Activated T-helper 1 cell treated with anti-CD3 and anti-CD28 coated beads, Interleukin-12 subunit alpha, Interleukin-12 subunit beta, Interleukin-2, Interleukin-4 antibody, amounts not matched to agents 30 ng/mL and 10 ng/mL and 1 ng/mL, durations not matched to agents 14 hours and 24 hours and 36 hours (primary cell): Measurements from ENCODE around the gene EPS8L3. TPM values are rescaled to one million over a fixed set of nuclear protein-coding genes. Genes with fewer than 3 reads are reported as not detected.

Source experiments
- DNase-seq: peaks from one replicate; pipeline ENCODE4 v3.0.0; 2021; ENCODE audit warnings: low spot score
- H3K27ac Mint-ChIP-seq: one replicate; pipeline ENCODE4 v1.8.0; 2021; ENCODE audit warnings: mild to moderate bottlenecking, mixed read lengths
- H3K27me3 Mint-ChIP-seq: one replicate; pipeline ENCODE4 v1.8.0; 2022; ENCODE audit warnings: mild to moderate bottlenecking, moderate library complexity, mixed read lengths; ENCODE audit not compliant: insufficient read depth
- H3K36me3 Mint-ChIP-seq: one replicate; pipeline ENCODE4 v1.8.0; 2021; ENCODE audit warnings: low read depth, mixed read lengths
- H3K4me1 Mint-ChIP-seq: one replicate; pipeline ENCODE4 v1.8.0; 2021; ENCODE audit warnings: low read depth, mixed read lengths
- H3K4me3 Mint-ChIP-seq: one replicate; pipeline ENCODE4 v1.8.0; 2021; ENCODE audit warnings: mild to moderate bottlenecking, moderate library complexity, mixed read lengths
- H3K9me3 Mint-ChIP-seq: one replicate; pipeline ENCODE4 v1.8.0; 2021; ENCODE audit warnings: mixed read lengths
- intact Hi-C: fragments of 100-400 bp; cut with micrococcal nuclease; formaldehyde crosslinking; loops from one replicate; pipeline ENCODE4 v1.15.1; 2024
- total RNA-seq: library from RNA; stranded (reverse); gene quantifications from 2 replicates; pipeline ENCODE4 v1.2.3, GENCODE V29; 2022

Gene EPS8L3
- total RNA-seq, 1 donor from 2014 or later, result not detected

- no peaks in the 10 kb centered on the region for H3K36me3 Mint-ChIP-seq
- DNase-seq, result no peak
- H3K27ac Mint-ChIP-seq, result no peak overlapping the region
- H3K27me3 Mint-ChIP-seq, result peaks cover 5% of the 10 kb centered on the region
- intact Hi-C loops, result no loop called here
- H3K4me1 Mint-ChIP-seq, result no peaks in the 10 kb centered on the region
- H3K4me3 Mint-ChIP-seq, result no peak overlapping the region
- no peaks in the 10 kb centered on the region for H3K9me3 Mint-ChIP-seq
These were observed 38.8 kb downstream of the EPS8L3 start for GRCh38 chr1:109724933-109725332.

GRCh38 chr1:109722908-109723691 is 40.6 kb downstream of the EPS8L3 start:
- H3K9me3 Mint-ChIP-seq, result no peaks in the 10 kb centered on the region

GRCh38 chr1:109721971-109722370 is 41.8 kb downstream of the EPS8L3 start:
- no peaks in the 10 kb centered on the region for H3K36me3 Mint-ChIP-seq
- H3K9me3 Mint-ChIP-seq, result no peaks in the 10 kb centered on the region
- intact Hi-C loops, result no loop called here

More at GRCh38 chr1:109722908-109723691, 40.6 kb downstream of the EPS8L3 start:
- no peak for DNase-seq
- Mint-ChIP-seq H3K36me3 (no peaks in the 10 kb centered on the region), H3K4me3 (no peak overlapping the region), H3K4me1 (no peaks in the 10 kb centered on the region), H3K27me3 (peaks cover 2% of the 10 kb centered on the region), H3K27ac (no peak overlapping the region)
- intact Hi-C loops, result no loop called here

GRCh38 chr1:109721042-109721441 is 42.7 kb downstream of the EPS8L3 start:
- no peaks in the 10 kb centered on the region for H3K36me3 Mint-ChIP-seq
- peaks cover 2% of the 10 kb centered on the region for H3K27me3 Mint-ChIP-seq
- no peak overlapping the region for H3K27ac Mint-ChIP-seq
- no peak for DNase-seq
- H3K9me3 Mint-ChIP-seq, result no peaks in the 10 kb centered on the region
- H3K4me3 Mint-ChIP-seq, result no peak overlapping the region
- H3K4me1 Mint-ChIP-seq, result no peaks in the 10 kb centered on the region
- intact Hi-C loops, result no loop called here

More at GRCh38 chr1:109721971-109722370, 41.8 kb downstream of the EPS8L3 start:
- Mint-ChIP-seq H3K27me3 (peaks cover 2% of the 10 kb centered on the region), H3K27ac (no peak overlapping the region), H3K4me1 (no peaks in the 10 kb centered on the region), H3K4me3 (no peak overlapping the region)
- DNase-seq, result no peak

- no peaks in the 10 kb centered on the region for H3K4me1 Mint-ChIP-seq
- intact Hi-C loops, result no loop called here
- no peak overlapping the region for H3K4me3 Mint-ChIP-seq
These were observed 44.3 kb downstream of the EPS8L3 start for GRCh38 chr1:109719337-109719837.

GRCh38 chr1:109718495-109718894 is 45.2 kb downstream of the EPS8L3 start:
- H3K27ac Mint-ChIP-seq, result no peak overlapping the region
- DNase-seq, result no peak
- no peaks in the 10 kb centered on the region for H3K36me3 Mint-ChIP-seq
- H3K4me1 Mint-ChIP-seq, result no peaks in the 10 kb centered on the region
- intact Hi-C loops, result no loop called here
- H3K9me3 Mint-ChIP-seq, result no peaks in the 10 kb centered on the region
- H3K4me3 Mint-ChIP-seq, result no peak overlapping the region
- no peaks in the 10 kb centered on the region for H3K27me3 Mint-ChIP-seq

More at GRCh38 chr1:109719337-109719837, 44.3 kb downstream of the EPS8L3 start:
- no peaks in the 10 kb centered on the region for H3K36me3 Mint-ChIP-seq
- no peak for DNase-seq
- H3K9me3 Mint-ChIP-seq, result no peaks in the 10 kb centered on the region
- no peak overlapping the region for H3K27ac Mint-ChIP-seq
- H3K27me3 Mint-ChIP-seq, result no peaks in the 10 kb centered on the region

GRCh38 chr1:109717729-109718128 is 46.0 kb downstream of the EPS8L3 start:
- intact Hi-C loops, result no loop called here
- Mint-ChIP-seq H3K9me3 (no peaks in the 10 kb centered on the region), H3K4me3 (no peak overlapping the region), H3K27me3 (no peaks in the 10 kb centered on the region), H3K4me1 (no peaks in the 10 kb centered on the region), H3K27ac (no peak overlapping the region), H3K36me3 (no peaks in the 10 kb centered on the region)
- no peak for DNase-seq

GRCh38 chr1:109716570-109717090 is 47.1 kb downstream of the EPS8L3 start:
- no peak for DNase-seq
- no peaks in the 10 kb centered on the region for H3K36me3 Mint-ChIP-seq
- no peak overlapping the region for H3K4me3 Mint-ChIP-seq
- H3K4me1 Mint-ChIP-seq, result no peaks in the 10 kb centered on the region
- no peaks in the 10 kb centered on the region for H3K27me3 Mint-ChIP-seq
- H3K9me3 Mint-ChIP-seq, result no peaks in the 10 kb centered on the region
- intact Hi-C loops, result no loop called here
- H3K27ac Mint-ChIP-seq, result no peak overlapping the region

GRCh38 chr1:109716121-109716520 is 47.6 kb downstream of the EPS8L3 start:
- Mint-ChIP-seq H3K36me3 (no peaks in the 10 kb centered on the region), H3K4me1 (no peaks in the 10 kb centered on the region), H3K4me3 (no peak overlapping the region), H3K27me3 (no peaks in the 10 kb centered on the region), H3K9me3 (no peaks in the 10 kb centered on the region), H3K27ac (no peak overlapping the region)
- intact Hi-C loops, result no loop called here
- no peak for DNase-seq

- no peak overlapping the region for H3K27ac Mint-ChIP-seq
- no peaks in the 10 kb centered on the region for H3K4me1 Mint-ChIP-seq
- H3K36me3 Mint-ChIP-seq, result no peaks in the 10 kb centered on the region
These were observed 48.9 kb downstream of the EPS8L3 start for GRCh38 chr1:109714661-109715372.

GRCh38 chr1:109713636-109714035 is 50.1 kb downstream of the EPS8L3 start:
- Mint-ChIP-seq H3K4me1 (no peaks in the 10 kb centered on the region), H3K27ac (no peak overlapping the region), H3K36me3 (no peaks in the 10 kb centered on the region), H3K27me3 (no peaks in the 10 kb centered on the region), H3K4me3 (no peak overlapping the region), H3K9me3 (peaks cover 8% of the 10 kb centered on the region)
- DNase-seq, result no peak
- intact Hi-C loops, result no loop called here

More at GRCh38 chr1:109714661-109715372, 48.9 kb downstream of the EPS8L3 start:
- H3K27me3 Mint-ChIP-seq, result no peaks in the 10 kb centered on the region
- H3K4me3 Mint-ChIP-seq, result no peak overlapping the region
- intact Hi-C loops, result no loop called here
- no peaks in the 10 kb centered on the region for H3K9me3 Mint-ChIP-seq
- no peak for DNase-seq

- Mint-ChIP-seq H3K9me3 (peaks cover 15% of the 10 kb centered on the region), H3K27ac (no peak overlapping the region), H3K36me3 (no peaks in the 10 kb centered on the region), H3K4me1 (no peaks in the 10 kb centered on the region), H3K27me3 (no peaks in the 10 kb centered on the region), H3K4me3 (no peak overlapping the region)
- intact Hi-C loops, result no loop called here
- DNase-seq, result no peak
These were observed 51.3 kb downstream of the EPS8L3 start for GRCh38 chr1:109712321-109712864.
